IMR-90 (cell line): ENCODE data around the gene TGFA. TPM values are rescaled to one million over a fixed set of nuclear protein-coding genes. Genes with fewer than 3 reads are reported as not detected.

Experiments
- ATAC-seq: fragments of 200-7000 bp; cut with Tn5 transposase; 2 replicates; pipeline ENCODE4 v1.9.1; 2020; ENCODE audit warnings: low read depth, mild to moderate bottlenecking, moderate library complexity
- BruUV-seq: library from RNA; stranded (reverse); fragments of 400-500 nt; replicated peaks from 2 replicates; lab custom pipeline; 2021; lab: Mats Ljungman, UMichigan
- CTCF ChIA-PET: fragments of 300-600 bp; formaldehyde crosslinking; extraction: SDS; loops from one replicate; lab custom pipeline; 2021; ENCODE audit warnings: antibody characterized with exemption; lab: Yijun Ruan, JAX
- POLR2A ChIA-PET: fragments of 300-600 bp; sonication (Branson Sonifier 250); formaldehyde crosslinking; loops from one replicate; lab custom pipeline; 2022; ENCODE audit warnings: antibody characterized with exemption; ENCODE audit not compliant: unreplicated experiment; lab: Charles Lee
- DNase-seq: peaks from one replicate; pipeline ENCODE4 v3.0.0; 2013
- H2AFZ ChIP-seq: replicated peaks from 2 replicates; pipeline ENCODE3; 2013; ENCODE audit warnings: low read length, mild to moderate bottlenecking; ENCODE audit not compliant: poor library complexity
- H2AK5ac ChIP-seq: 2 replicates; pipeline ENCODE4 v1.6.1; 2013; ENCODE audit warnings: low read depth, low read length, inconsistent platforms
- H2AK9ac ChIP-seq: replicated peaks from 2 replicates; pipeline ENCODE3; 2013; ENCODE audit warnings: mild to moderate bottlenecking, low read depth, low read length, moderate library complexity; ENCODE audit not compliant: poor library complexity
- H2BK120ac ChIP-seq: 2 replicates; pipeline ENCODE4 v1.6.1; 2013; ENCODE audit warnings: low read depth, low read length, inconsistent platforms
- H2BK15ac ChIP-seq: 3 replicates; pipeline ENCODE4 v1.6.1; 2013; ENCODE audit warnings: low read depth, low read length, inconsistent platforms
- H2BK20ac ChIP-seq: 2 replicates; pipeline ENCODE4 v1.6.1; 2013; ENCODE audit warnings: low read depth, mild to moderate bottlenecking, inconsistent platforms, low read length, moderate library complexity
- H2BK5ac ChIP-seq: 2 replicates; pipeline ENCODE4 v1.6.1; 2013; ENCODE audit warnings: mild to moderate bottlenecking, low read depth, low read length, inconsistent platforms; ENCODE audit not compliant: poor library complexity, severe bottlenecking
- H3K14ac ChIP-seq: replicated peaks from 2 replicates; pipeline ENCODE4 v1.6.1; 2013; ENCODE audit warnings: low read depth, low read length, inconsistent platforms
- H3K18ac ChIP-seq: 2 replicates; pipeline ENCODE4 v1.6.1; 2013; ENCODE audit warnings: low read depth, low read length, control low read depth
- H3K23ac ChIP-seq: 2 replicates; pipeline ENCODE4 v1.6.1; 2013; ENCODE audit warnings: low read depth, low read length, inconsistent platforms
- H3K27ac ChIP-seq: 2 replicates; pipeline ENCODE4 v1.5.1; 2013; ENCODE audit warnings: mild to moderate bottlenecking, control low read depth, low read length; ENCODE audit not compliant: insufficient read depth
- H3K27me3 ChIP-seq: 2 replicates; pipeline ENCODE4 v1.6.1; 2013; ENCODE audit warnings: low read length; ENCODE audit not compliant: control insufficient read depth, insufficient read depth
- H3K36me3 ChIP-seq: 2 replicates; pipeline ENCODE4 v1.6.1; 2013; ENCODE audit warnings: low read length, mixed read lengths; ENCODE audit not compliant: control insufficient read depth, insufficient read depth
- H3K4ac ChIP-seq: 2 replicates; pipeline ENCODE4 v1.6.1; 2013; ENCODE audit warnings: low read depth, low read length, inconsistent platforms
- H3K4me1 ChIP-seq: 2 replicates; pipeline ENCODE4 v1.6.1; 2013; ENCODE audit warnings: low read length, mixed read lengths; ENCODE audit not compliant: control insufficient read depth, insufficient read depth
- H3K4me2 ChIP-seq: 2 replicates; pipeline ENCODE4 v1.6.1; 2013; ENCODE audit warnings: low read depth, mild to moderate bottlenecking, control low read depth, low read length, moderate library complexity
- H3K4me3 ChIP-seq: 2 replicates; pipeline ENCODE4 v1.5.1; 2013; ENCODE audit warnings: low read depth, mild to moderate bottlenecking, control low read depth, low read length, moderate library complexity; ENCODE audit not compliant: insufficient read depth
- H3K56ac ChIP-seq: 2 replicates; pipeline ENCODE4 v1.6.1; 2013; ENCODE audit warnings: low read length, inconsistent platforms; ENCODE audit not compliant: insufficient read depth; ENCODE audit errors: extremely low read depth
- H3K79me1 ChIP-seq, 2 experiments: 2 replicates each; pipeline ENCODE4 v1.6.1; 2013; ENCODE audit warnings: low read length in 2 of 2, inconsistent platforms in 1 of 2, low read depth in 1 of 2
- H3K9ac ChIP-seq: 2 replicates; pipeline ENCODE4 v1.6.1; 2013; ENCODE audit warnings: low read depth, low read length, control low read depth
- H3K9me1 ChIP-seq: 2 replicates; pipeline ENCODE4 v1.6.1; 2013; ENCODE audit warnings: low read length, inconsistent platforms; ENCODE audit not compliant: insufficient read depth
- H3K9me3 ChIP-seq: 2 replicates; pipeline ENCODE4 v1.6.1; 2013; ENCODE audit warnings: low read length; ENCODE audit not compliant: control insufficient read depth, insufficient read depth
- H4K20me1 ChIP-seq: 2 replicates; pipeline ENCODE4 v1.6.1; 2013; ENCODE audit warnings: low read length, inconsistent platforms; ENCODE audit not compliant: insufficient read depth
- H4K5ac ChIP-seq: 2 replicates; pipeline ENCODE4 v1.6.1; 2013; ENCODE audit warnings: mild to moderate bottlenecking, low read depth, low read length, control low read depth
- H4K8ac ChIP-seq, 2 experiments: 2 replicates each; pipeline ENCODE4 v1.6.1; 2013; ENCODE audit warnings: low read depth in 2 of 2, low read length in 2 of 2, control low read depth in 1 of 2, inconsistent platforms in 1 of 2
- H4K91ac ChIP-seq: 2 replicates; pipeline ENCODE4 v1.6.1; 2013; ENCODE audit warnings: low read depth, low read length, inconsistent platforms; ENCODE audit not compliant: insufficient read depth
- FOS ChIP-seq: fragments of 150-350 bp; IDR thresholded peaks from 2 replicates; pipeline ENCODE4 v1.6.1; 2016; ENCODE audit warnings: low read depth, low read length
- MAZ ChIP-seq: IDR thresholded peaks from 2 replicates; pipeline ENCODE4 v1.6.1; 2012; ENCODE audit warnings: low read depth, mild to moderate bottlenecking, low read length, improper control_type of control experiment, moderate library complexity, borderline replicate concordance
- RCOR1 ChIP-seq: IDR thresholded peaks from 2 replicates; pipeline ENCODE4 v1.6.1; 2012; ENCODE audit warnings: mild to moderate bottlenecking, low read length, improper control_type of control experiment; ENCODE audit not compliant: insufficient replicate concordance
- WGBS, 2 experiments: methylation state at CpG; one replicate each; pipeline versions ENCODE4 v1.1.5 to v1.1.7; 2013; ENCODE audit warnings: missing lambda C conversion rate in 2 of 2; ENCODE audit not compliant: insufficient read length in 1 of 2; ENCODE audit errors: extremely low coverage in 2 of 2; 5-methylcytosine and 5-hydroxymethylcytosine counted together
- dilution Hi-C: fragments of 300-500 bp; cut with HindIII; formaldehyde crosslinking; loops from one replicate; pipeline ENCODE4 v1.14.3; 2018; ENCODE audit warnings: low sequenced_read_pairs; ENCODE audit not compliant: unreplicated experiment
- in situ Hi-C: fragments of 300-500 bp; cut with MboI; formaldehyde crosslinking; loops from 3 replicates; pipeline ENCODE4 v1.14.3; 2019; ENCODE audit warnings: low sequenced_read_pairs, inconsistent platforms, mixed read lengths
- intact Hi-C: fragments of 100-400 bp; cut with micrococcal nuclease; formaldehyde crosslinking; loops from 2 replicates; pipeline ENCODE4 v1.10.0; 2022
- polyA plus RNA-seq, 3 experiments: library from polyadenylated mRNA; depleted of rRNA; stranded (reverse); fragments of >200 nt; gene quantifications; 2 replicates each; pipeline ENCODE4 v1.2.3, GENCODE V29; 2012; ENCODE audit warnings: low replicate concordance in 1 of 3
- total RNA-seq: library from RNA; depleted of rRNA; stranded (reverse); fragments of >200 nt; gene quantifications from 2 replicates; pipeline ENCODE4 v1.2.3, GENCODE V29; 2012
- TF ChIP-seq, protein P1 (sequence below): conservative IDR thresholded peaks from 2 replicates; pipeline ENCODE4 v1.5.1; 2012; ENCODE audit warnings: mild to moderate bottlenecking, low read depth, low read length, improper control_type of control experiment

The TGFA gene
- total and polyA plus RNA-seq, 2 of the 4 experiments (the other 2 are of a cell fraction): not detected

DNA sequence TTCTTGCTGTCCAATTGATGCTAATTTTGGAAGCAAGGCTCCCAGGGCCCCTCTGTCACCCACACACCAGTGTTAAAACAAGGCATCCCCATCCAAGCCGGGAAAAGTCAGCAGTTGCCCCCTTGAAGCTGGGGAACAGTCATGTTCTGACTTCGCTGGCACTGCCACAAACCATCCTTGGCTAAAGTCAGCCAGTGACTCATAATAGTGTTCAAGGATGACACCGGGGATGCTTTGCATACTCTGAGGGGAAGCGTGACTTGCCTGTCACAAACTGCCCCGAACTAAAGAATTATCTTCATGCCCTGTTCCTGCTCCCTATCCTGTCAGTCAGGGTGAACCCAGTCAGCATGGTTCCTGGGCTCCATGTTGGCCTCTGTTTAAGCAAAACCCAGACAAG lies 37.0 kb downstream of the TGFA start:
- H3K4me1 ChIP-seq: no peaks in the 10 kb centered on the region
- no peak overlapping the region for H3K9ac ChIP-seq
- TF ChIP-seq FOS (no peak), RCOR1 (no peak), MAZ (no peak)
- TF ChIP-seq, protein P1, sequence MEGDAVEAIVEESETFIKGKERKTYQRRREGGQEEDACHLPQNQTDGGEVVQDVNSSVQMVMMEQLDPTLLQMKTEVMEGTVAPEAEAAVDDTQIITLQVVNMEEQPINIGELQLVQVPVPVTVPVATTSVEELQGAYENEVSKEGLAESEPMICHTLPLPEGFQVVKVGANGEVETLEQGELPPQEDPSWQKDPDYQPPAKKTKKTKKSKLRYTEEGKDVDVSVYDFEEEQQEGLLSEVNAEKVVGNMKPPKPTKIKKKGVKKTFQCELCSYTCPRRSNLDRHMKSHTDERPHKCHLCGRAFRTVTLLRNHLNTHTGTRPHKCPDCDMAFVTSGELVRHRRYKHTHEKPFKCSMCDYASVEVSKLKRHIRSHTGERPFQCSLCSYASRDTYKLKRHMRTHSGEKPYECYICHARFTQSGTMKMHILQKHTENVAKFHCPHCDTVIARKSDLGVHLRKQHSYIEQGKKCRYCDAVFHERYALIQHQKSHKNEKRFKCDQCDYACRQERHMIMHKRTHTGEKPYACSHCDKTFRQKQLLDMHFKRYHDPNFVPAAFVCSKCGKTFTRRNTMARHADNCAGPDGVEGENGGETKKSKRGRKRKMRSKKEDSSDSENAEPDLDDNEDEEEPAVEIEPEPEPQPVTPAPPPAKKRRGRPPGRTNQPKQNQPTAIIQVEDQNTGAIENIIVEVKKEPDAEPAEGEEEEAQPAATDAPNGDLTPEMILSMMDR: no peak
- no peak overlapping the region for H2BK20ac ChIP-seq
- no peak overlapping the region for H3K4me3 ChIP-seq
- dilution Hi-C loops: no loop called here
- ATAC-seq (no peak), DNase-seq (no peak)
- H4K8ac ChIP-seq: no peak overlapping the region
- no peak overlapping the region for H3K4me2 ChIP-seq
- no peak overlapping the region for H3K14ac ChIP-seq
- H2AK5ac ChIP-seq: no peak overlapping the region
- no peak overlapping the region for H2AK9ac ChIP-seq
- no peak overlapping the region for H3K23ac ChIP-seq
- POLR2A ChIA-PET: no interaction called here
- H3K27me3 ChIP-seq: peaks cover 3% of the 10 kb centered on the region
- BruUV-seq: no TSS peak
- H2BK15ac ChIP-seq: no peak overlapping the region
- no peaks in the 10 kb centered on the region for H4K20me1 ChIP-seq
- H2AFZ ChIP-seq: no peak overlapping the region
- no peak overlapping the region for H2BK120ac ChIP-seq
- H3K9me3 ChIP-seq: no peaks in the 10 kb centered on the region
- H3K27ac ChIP-seq: no peak overlapping the region
- no peaks in the 10 kb centered on the region for H3K36me3 ChIP-seq
- no peak overlapping the region for H2BK5ac ChIP-seq
- no peak overlapping the region for H3K56ac ChIP-seq
- H3K79me1 ChIP-seq: no peaks in the 10 kb centered on the region
- H3K4ac ChIP-seq: no peak overlapping the region
- H4K91ac ChIP-seq: no peak overlapping the region
- no peak overlapping the region for H4K5ac ChIP-seq
- H3K9me1 ChIP-seq: no peaks in the 10 kb centered on the region
- whole genome bisulfite sequencing, 2 experiments: 40% methylated on average over 2 of the region's 5 CpGs; no CpG with 5 or more reads in 1 of the 2 experiments
- intact Hi-C loops: no loop called here
- CTCF ChIA-PET: no interaction called here
- in situ Hi-C loops: no loop called here
- no peak overlapping the region for H3K18ac ChIP-seq
